IMR-90 (cell line): ENCODE results near the gene UGT2B7. TPM values are rescaled to one million over a fixed set of nuclear protein-coding genes. Genes with fewer than 3 reads are reported as not detected.
"Not testable (repeated sequence)": the region's sequence is repeated elsewhere in the genome, so short reads cannot be mapped to it uniquely, and the experiment has no call there.

Source experiments
- ATAC-seq: fragments of 200-7000 bp; cut with Tn5 transposase; 2 replicates; pipeline ENCODE4 v1.9.1; 2020; ENCODE audit warnings: low read depth, mild to moderate bottlenecking, moderate library complexity
- BruUV-seq: library from RNA; stranded (reverse); fragments of 400-500 nt; replicated peaks from 2 replicates; lab custom pipeline; 2021; lab: Mats Ljungman, UMichigan
- CTCF ChIA-PET: fragments of 300-600 bp; formaldehyde crosslinking; extraction: SDS; loops from one replicate; lab custom pipeline; 2021; ENCODE audit warnings: antibody characterized with exemption; lab: Yijun Ruan, JAX
- POLR2A ChIA-PET: fragments of 300-600 bp; sonication (Branson Sonifier 250); formaldehyde crosslinking; loops from one replicate; lab custom pipeline; 2022; ENCODE audit warnings: antibody characterized with exemption; ENCODE audit not compliant: unreplicated experiment; lab: Charles Lee
- DNase-seq: peaks from one replicate; pipeline ENCODE4 v3.0.0; 2013
- H2AFZ ChIP-seq: replicated peaks from 2 replicates; pipeline ENCODE3; 2013; ENCODE audit warnings: low read length, mild to moderate bottlenecking; ENCODE audit not compliant: poor library complexity
- H2AK5ac ChIP-seq: 2 replicates; pipeline ENCODE4 v1.6.1; 2013; ENCODE audit warnings: low read depth, low read length, inconsistent platforms
- H2AK9ac ChIP-seq: replicated peaks from 2 replicates; pipeline ENCODE3; 2013; ENCODE audit warnings: mild to moderate bottlenecking, low read depth, low read length, moderate library complexity; ENCODE audit not compliant: poor library complexity
- H2BK120ac ChIP-seq: 2 replicates; pipeline ENCODE4 v1.6.1; 2013; ENCODE audit warnings: low read depth, low read length, inconsistent platforms
- H2BK15ac ChIP-seq: 3 replicates; pipeline ENCODE4 v1.6.1; 2013; ENCODE audit warnings: low read depth, low read length, inconsistent platforms
- H2BK20ac ChIP-seq: 2 replicates; pipeline ENCODE4 v1.6.1; 2013; ENCODE audit warnings: low read depth, mild to moderate bottlenecking, inconsistent platforms, low read length, moderate library complexity
- H2BK5ac ChIP-seq: 2 replicates; pipeline ENCODE4 v1.6.1; 2013; ENCODE audit warnings: mild to moderate bottlenecking, low read depth, low read length, inconsistent platforms; ENCODE audit not compliant: poor library complexity, severe bottlenecking
- H3K14ac ChIP-seq: replicated peaks from 2 replicates; pipeline ENCODE4 v1.6.1; 2013; ENCODE audit warnings: low read depth, low read length, inconsistent platforms
- H3K18ac ChIP-seq: 2 replicates; pipeline ENCODE4 v1.6.1; 2013; ENCODE audit warnings: low read depth, low read length, control low read depth
- H3K23ac ChIP-seq: 2 replicates; pipeline ENCODE4 v1.6.1; 2013; ENCODE audit warnings: low read depth, low read length, inconsistent platforms
- H3K27ac ChIP-seq: 2 replicates; pipeline ENCODE4 v1.5.1; 2013; ENCODE audit warnings: mild to moderate bottlenecking, control low read depth, low read length; ENCODE audit not compliant: insufficient read depth
- H3K27me3 ChIP-seq: 2 replicates; pipeline ENCODE4 v1.6.1; 2013; ENCODE audit warnings: low read length; ENCODE audit not compliant: control insufficient read depth, insufficient read depth
- H3K36me3 ChIP-seq: 2 replicates; pipeline ENCODE4 v1.6.1; 2013; ENCODE audit warnings: low read length, mixed read lengths; ENCODE audit not compliant: control insufficient read depth, insufficient read depth
- H3K4ac ChIP-seq: 2 replicates; pipeline ENCODE4 v1.6.1; 2013; ENCODE audit warnings: low read depth, low read length, inconsistent platforms
- H3K4me1 ChIP-seq: 2 replicates; pipeline ENCODE4 v1.6.1; 2013; ENCODE audit warnings: low read length, mixed read lengths; ENCODE audit not compliant: control insufficient read depth, insufficient read depth
- H3K4me2 ChIP-seq: 2 replicates; pipeline ENCODE4 v1.6.1; 2013; ENCODE audit warnings: low read depth, mild to moderate bottlenecking, control low read depth, low read length, moderate library complexity
- H3K4me3 ChIP-seq: 2 replicates; pipeline ENCODE4 v1.5.1; 2013; ENCODE audit warnings: low read depth, mild to moderate bottlenecking, control low read depth, low read length, moderate library complexity; ENCODE audit not compliant: insufficient read depth
- H3K56ac ChIP-seq: 2 replicates; pipeline ENCODE4 v1.6.1; 2013; ENCODE audit warnings: low read length, inconsistent platforms; ENCODE audit not compliant: insufficient read depth; ENCODE audit errors: extremely low read depth
- H3K79me1 ChIP-seq, 2 experiments: 2 replicates each; pipeline ENCODE4 v1.6.1; 2013; ENCODE audit warnings: low read length in 2 of 2, inconsistent platforms in 1 of 2, low read depth in 1 of 2
- H3K9ac ChIP-seq: 2 replicates; pipeline ENCODE4 v1.6.1; 2013; ENCODE audit warnings: low read depth, low read length, control low read depth
- H3K9me1 ChIP-seq: 2 replicates; pipeline ENCODE4 v1.6.1; 2013; ENCODE audit warnings: low read length, inconsistent platforms; ENCODE audit not compliant: insufficient read depth
- H3K9me3 ChIP-seq: 2 replicates; pipeline ENCODE4 v1.6.1; 2013; ENCODE audit warnings: low read length; ENCODE audit not compliant: control insufficient read depth, insufficient read depth
- H4K20me1 ChIP-seq: 2 replicates; pipeline ENCODE4 v1.6.1; 2013; ENCODE audit warnings: low read length, inconsistent platforms; ENCODE audit not compliant: insufficient read depth
- H4K5ac ChIP-seq: 2 replicates; pipeline ENCODE4 v1.6.1; 2013; ENCODE audit warnings: mild to moderate bottlenecking, low read depth, low read length, control low read depth
- H4K8ac ChIP-seq, 2 experiments: 2 replicates each; pipeline ENCODE4 v1.6.1; 2013; ENCODE audit warnings: low read depth in 2 of 2, low read length in 2 of 2, control low read depth in 1 of 2, inconsistent platforms in 1 of 2
- H4K91ac ChIP-seq: 2 replicates; pipeline ENCODE4 v1.6.1; 2013; ENCODE audit warnings: low read depth, low read length, inconsistent platforms; ENCODE audit not compliant: insufficient read depth
- WGBS, 2 experiments: methylation state at CpG; one replicate each; pipeline versions ENCODE4 v1.1.5 to v1.1.7; 2013; ENCODE audit warnings: missing lambda C conversion rate in 2 of 2; ENCODE audit not compliant: insufficient read length in 1 of 2; ENCODE audit errors: extremely low coverage in 2 of 2; 5-methylcytosine and 5-hydroxymethylcytosine counted together
- dilution Hi-C: fragments of 300-500 bp; cut with HindIII; formaldehyde crosslinking; loops from one replicate; pipeline ENCODE4 v1.14.3; 2018; ENCODE audit warnings: low sequenced_read_pairs; ENCODE audit not compliant: unreplicated experiment
- in situ Hi-C: fragments of 300-500 bp; cut with MboI; formaldehyde crosslinking; loops from 3 replicates; pipeline ENCODE4 v1.14.3; 2019; ENCODE audit warnings: low sequenced_read_pairs, inconsistent platforms, mixed read lengths
- intact Hi-C: fragments of 100-400 bp; cut with micrococcal nuclease; formaldehyde crosslinking; loops from 2 replicates; pipeline ENCODE4 v1.10.0; 2022
- polyA plus RNA-seq, 3 experiments: library from polyadenylated mRNA; depleted of rRNA; stranded (reverse); fragments of >200 nt; gene quantifications; 2 replicates each; pipeline ENCODE4 v1.2.3, GENCODE V29; 2012; ENCODE audit warnings: low replicate concordance in 1 of 3
- total RNA-seq: library from RNA; depleted of rRNA; stranded (reverse); fragments of >200 nt; gene quantifications from 2 replicates; pipeline ENCODE4 v1.2.3, GENCODE V29; 2012

UGT2B7 gene
- total and polyA plus RNA-seq, 2 of the 4 experiments (the other 2 are of a cell fraction), result 0.10 TPM; not detected in 1

DNA sequence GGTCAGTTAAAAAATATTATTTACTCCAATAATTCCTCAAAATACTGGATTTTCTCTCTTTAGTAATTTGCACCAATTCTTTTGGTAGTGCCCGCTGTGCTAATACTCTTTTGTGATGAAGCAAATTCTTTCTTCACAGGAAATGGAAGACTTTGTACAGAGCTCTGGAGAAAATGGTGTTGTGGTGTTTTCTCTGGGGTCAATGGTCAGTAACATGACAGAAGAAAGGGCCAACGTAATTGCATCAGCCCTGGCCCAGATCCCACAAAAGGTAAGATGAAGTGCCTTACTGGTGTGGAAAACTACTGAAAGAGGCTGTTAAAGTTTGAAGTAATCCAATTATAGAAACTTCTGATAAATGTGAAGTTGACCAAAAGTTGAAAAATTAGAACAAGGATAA is 6.4 kb downstream of the UGT2B7 start:
- H3K4me3 ChIP-seq, H3K4me2 ChIP-seq, H3K56ac ChIP-seq, dilution Hi-C loops, CTCF ChIA-PET, H3K4me1 ChIP-seq, H3K14ac ChIP-seq, H3K79me1 ChIP-seq, H4K5ac ChIP-seq, intact Hi-C loops, BruUV-seq, H2BK15ac ChIP-seq, H4K8ac ChIP-seq, POLR2A ChIA-PET, DNase-seq, H2AFZ ChIP-seq, H3K27ac ChIP-seq, H2BK120ac ChIP-seq, H3K27me3 ChIP-seq, H3K18ac ChIP-seq, H2BK5ac ChIP-seq, H2BK20ac ChIP-seq, H3K9me3 ChIP-seq, H3K9ac ChIP-seq, H4K20me1 ChIP-seq, H3K23ac ChIP-seq, in situ Hi-C loops, H3K9me1 ChIP-seq, H2AK9ac ChIP-seq, H3K4ac ChIP-seq, H4K91ac ChIP-seq, H2AK5ac ChIP-seq, ATAC-seq, H3K36me3 ChIP-seq: not testable (repeated sequence)
- WGBS, 2 experiments, result no CpG with 5 or more reads among the region's 2 CpGs
